BLaER1 treated with 17β-estradiol and CSF1 and Interleukin-3, amounts not matched to agents 10 nM and 100 nM (cell line): ENCODE data around the gene PPEF2.

ENCODE experiments used
- H3K27ac ChIP-seq, 11 experiments: shearing (Covaris generic); formaldehyde crosslinking; 2 replicates each; pipeline ENCODE4 v1.8.1; 2022
- H3K27me3 ChIP-seq, 11 experiments: shearing (Covaris generic); formaldehyde crosslinking; 2 replicates each; pipeline ENCODE4 v1.8.1; 2022
- H3K36me3 ChIP-seq, 11 experiments: shearing (Covaris generic); formaldehyde crosslinking; 2 replicates each; pipeline ENCODE4 v1.8.1; 2022
- H3K4me1 ChIP-seq, 10 experiments: shearing (Covaris generic); formaldehyde crosslinking; 2 replicates each; pipeline ENCODE4 v1.8.1; 2022
- H3K4me2 ChIP-seq, 11 experiments: shearing (Covaris generic); formaldehyde crosslinking; 2 replicates each; pipeline ENCODE4 v1.8.1; 2022
- H3K4me3 ChIP-seq, 10 experiments: shearing (Covaris generic); formaldehyde crosslinking; 2 replicates each; pipeline ENCODE4 v1.8.1; 2022
- H3K9ac ChIP-seq, 11 experiments: shearing (Covaris generic); formaldehyde crosslinking; 2 replicates each; pipeline ENCODE4 v1.8.1; 2022
- H3K9me3 ChIP-seq, 11 experiments: shearing (Covaris generic); formaldehyde crosslinking; replicated peaks in 1 of 11; 2 replicates each; pipeline ENCODE4 v1.8.1; 2022
- H4K20me1 ChIP-seq, 11 experiments: shearing (Covaris generic); formaldehyde crosslinking; 2 replicates each; pipeline ENCODE4 v1.8.1; 2022
- Cebpa-rat ChIP-seq, 11 experiments: shearing (Covaris generic); IDR thresholded peaks; 2 replicates each; pipeline ENCODE4 v1.8.1; 2022

PPEF2 gene

DNA sequence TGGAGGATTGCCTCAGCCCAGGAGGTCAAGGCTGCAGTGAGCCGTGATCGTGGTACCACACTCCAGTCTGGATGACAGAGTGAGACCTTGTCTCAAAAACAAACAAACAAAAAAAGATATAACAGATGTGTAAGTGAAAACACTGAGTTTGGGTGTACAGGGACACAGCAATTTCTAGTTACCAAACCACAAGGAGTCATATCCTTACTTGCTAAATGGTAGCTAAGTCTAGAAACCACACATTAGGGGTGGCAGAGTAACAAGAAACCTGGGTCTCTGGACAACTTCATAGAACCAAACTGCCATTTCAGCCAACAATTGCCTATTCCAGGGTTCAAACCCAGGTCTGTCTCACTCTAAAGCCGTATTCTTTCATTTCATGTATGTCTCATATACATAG is 20.8 kb downstream of the PPEF2 start:
- H3K4me3 ChIP-seq: no peak overlapping the region
- no peaks in the 10 kb centered on the region for H3K9me3 ChIP-seq
- no peak overlapping the region for H3K4me2 ChIP-seq
- TF ChIP-seq Cebpa-rat (IDR thresholded peaks at IDR 0.05): no peak
- no peaks in the 10 kb centered on the region for H3K27me3 ChIP-seq
- no peaks in the 10 kb centered on the region for H4K20me1 ChIP-seq
- H3K36me3 ChIP-seq: no peaks in the 10 kb centered on the region
- H3K27ac ChIP-seq: no peak overlapping the region
- H3K4me1 ChIP-seq: no peaks in the 10 kb centered on the region; a peak in 2 of 20 replicates
- no peak overlapping the region for H3K9ac ChIP-seq

DNA sequence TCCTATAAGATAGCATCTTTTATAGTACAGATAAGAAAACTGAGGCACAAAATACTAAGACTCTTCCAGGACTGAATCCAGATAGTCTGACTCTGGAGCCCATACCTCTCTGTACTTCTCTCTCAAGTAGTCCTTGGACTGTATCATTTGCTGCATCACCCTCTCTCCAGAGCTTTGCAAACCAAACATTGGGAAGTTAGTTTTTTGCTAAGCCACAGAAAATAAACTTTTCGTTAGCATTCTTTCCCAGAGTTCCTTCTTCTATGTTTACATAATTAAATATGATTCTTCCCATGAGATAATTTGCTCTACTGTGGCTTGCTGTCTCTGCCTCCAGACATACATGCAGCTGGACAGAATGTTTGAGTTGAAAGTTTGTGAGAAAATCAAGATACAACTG is 22.0 kb downstream of the PPEF2 start:
- Histone ChIP-seq H3K36me3 (no peaks in the 10 kb centered on the region), H3K27me3 (no peaks in the 10 kb centered on the region), H3K9me3 (no peaks in the 10 kb centered on the region), H3K27ac (no peak overlapping the region), H3K9ac (no peak overlapping the region), H3K4me1 (no peaks in the 10 kb centered on the region; a peak in 2 of 20 replicates), H3K4me2 (no peak overlapping the region), H3K4me3 (no peak overlapping the region), H4K20me1 (no peaks in the 10 kb centered on the region)
- TF ChIP-seq Cebpa-rat (IDR thresholded peaks at IDR 0.05): no peak

- Histone ChIP-seq H3K4me1 (no peaks in the 10 kb centered on the region; a peak in 2 of 20 replicates), H3K4me3 (no peak overlapping the region), H3K4me2 (no peak overlapping the region), H3K27ac (no peak overlapping the region), H3K9me3 (no peaks in the 10 kb centered on the region), H3K36me3 (no peaks in the 10 kb centered on the region), H4K20me1 (no peaks in the 10 kb centered on the region), H3K27me3 (no peaks in the 10 kb centered on the region), H3K9ac (no peak overlapping the region)
- TF ChIP-seq Cebpa-rat (IDR thresholded peaks at IDR 0.05): no peak
Observed at GRCh38 chr4:75878246-75878756, 24.0 kb downstream of the PPEF2 start.

DNA sequence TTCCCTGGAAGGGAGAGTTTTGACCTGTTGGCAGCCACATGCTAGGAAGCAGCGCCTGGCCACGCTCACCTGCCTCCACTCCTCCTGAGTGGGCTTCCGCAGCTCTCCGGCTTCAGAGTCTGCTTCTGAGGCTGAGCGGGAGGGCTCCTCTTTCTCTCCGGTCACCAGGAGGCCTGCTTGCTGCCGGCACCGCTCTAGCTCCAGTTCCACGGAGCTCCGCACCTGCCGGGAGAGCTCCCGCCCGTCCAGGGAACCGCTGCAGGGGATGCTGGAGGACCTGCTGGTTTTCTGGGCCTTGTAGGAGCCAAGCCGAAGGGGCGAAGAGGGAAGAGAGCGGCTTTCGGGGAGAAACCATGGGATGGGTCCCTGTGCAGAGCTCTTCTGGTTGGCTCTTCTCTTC is 26.0 kb downstream of the PPEF2 start:
- Histone ChIP-seq H3K4me3 (no peak overlapping the region), H3K4me2 (no peak overlapping the region), H3K9ac (no peak overlapping the region), H4K20me1 (no peaks in the 10 kb centered on the region), H3K9me3 (no peaks in the 10 kb centered on the region), H3K4me1 (no peaks in the 10 kb centered on the region; a peak in 2 of 20 replicates), H3K36me3 (no peaks in the 10 kb centered on the region), H3K27me3 (no peaks in the 10 kb centered on the region), H3K27ac (no peak overlapping the region)
- no peak for TF ChIP-seq Cebpa-rat (IDR thresholded peaks at IDR 0.05)

DNA sequence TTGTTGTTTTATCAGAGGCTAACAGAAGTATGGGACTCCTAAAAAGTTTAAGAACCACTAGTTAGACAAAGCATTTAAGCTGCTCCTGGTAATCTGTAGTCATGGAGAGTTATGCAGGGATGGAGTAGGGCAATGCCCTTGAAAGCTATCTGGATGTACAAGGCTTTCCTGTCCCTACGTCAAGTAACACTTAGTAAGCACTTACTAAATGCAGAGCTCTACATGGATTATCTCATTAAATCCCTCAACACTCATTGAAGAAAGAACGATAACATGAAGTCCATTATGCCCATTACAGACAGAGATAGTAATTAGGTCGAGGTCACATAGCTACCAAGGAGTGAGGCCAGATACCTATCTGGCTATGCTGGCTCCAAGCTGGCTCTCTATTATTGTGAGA is 33.2 kb downstream of the PPEF2 start:
- TF ChIP-seq Cebpa-rat (IDR thresholded peaks at IDR 0.05): no peak
- no peak overlapping the region for H3K9ac ChIP-seq
- H3K4me3 ChIP-seq: no peak overlapping the region
- H3K4me1 ChIP-seq: no peaks in the 10 kb centered on the region
- H3K36me3 ChIP-seq: no peaks in the 10 kb centered on the region
- H3K4me2 ChIP-seq: no peak overlapping the region
- no peaks in the 10 kb centered on the region for H3K27me3 ChIP-seq
- H3K9me3 ChIP-seq: no peaks in the 10 kb centered on the region
- no peaks in the 10 kb centered on the region for H4K20me1 ChIP-seq
- no peak overlapping the region for H3K27ac ChIP-seq

DNA sequence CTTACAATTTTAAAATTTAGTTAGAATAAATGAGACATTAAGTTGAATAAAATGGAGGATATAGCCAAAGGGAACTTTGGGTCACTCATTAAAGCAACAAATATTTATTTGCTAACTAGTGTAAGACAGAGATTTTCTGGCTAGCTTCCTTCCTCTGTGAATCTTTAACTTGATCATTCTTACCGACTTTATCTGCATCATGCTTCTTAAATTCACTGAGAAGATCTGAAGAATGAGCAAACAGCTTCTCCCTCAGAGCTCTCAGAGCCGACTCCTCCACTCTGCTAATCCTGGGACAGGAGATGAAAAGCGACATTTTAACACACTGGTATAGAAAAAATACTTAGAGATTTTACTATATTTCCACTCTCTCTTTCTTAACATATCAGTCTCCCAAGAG is 35.1 kb downstream of the PPEF2 start:
- Histone ChIP-seq H3K27ac (no peak overlapping the region), H3K36me3 (no peaks in the 10 kb centered on the region), H3K27me3 (no peaks in the 10 kb centered on the region), H4K20me1 (no peaks in the 10 kb centered on the region), H3K9me3 (peaks cover 0 to 5% (median 0%) of the 10 kb centered on the region in 11 experiments; a peak in 1 of 22 replicates), H3K4me3 (no peak overlapping the region), H3K9ac (no peak overlapping the region), H3K4me2 (no peak overlapping the region), H3K4me1 (no peaks in the 10 kb centered on the region)
- TF ChIP-seq Cebpa-rat (IDR thresholded peaks at IDR 0.05): no peak

DNA sequence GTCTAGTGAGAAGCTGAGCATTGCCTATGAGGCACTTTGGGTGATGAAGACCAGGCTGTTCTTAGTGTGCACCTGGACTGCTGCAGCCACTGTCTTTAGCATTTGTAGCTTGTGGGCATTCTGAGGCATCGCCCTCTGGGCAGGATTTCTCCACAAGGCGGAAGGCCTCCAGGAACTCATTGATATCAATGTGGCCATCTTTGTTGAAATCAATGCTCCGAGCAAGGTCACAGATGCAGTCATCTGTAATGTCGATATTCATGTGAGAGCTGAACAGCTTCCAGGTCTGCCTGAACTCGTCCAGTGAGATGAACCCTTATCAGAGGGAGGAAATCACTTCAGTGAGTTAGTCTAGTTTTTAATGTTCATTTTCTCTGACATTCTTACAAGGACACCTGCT is 41.6 kb downstream of the PPEF2 start:
- Histone ChIP-seq H3K9ac (no peak overlapping the region), H3K27ac (no peak overlapping the region), H3K36me3 (no peaks in the 10 kb centered on the region), H3K4me1 (no peaks in the 10 kb centered on the region), H3K4me2 (no peak overlapping the region), H3K27me3 (no peaks in the 10 kb centered on the region), H3K9me3 (peaks cover 0 to 5% (median 0%) of the 10 kb centered on the region in 11 experiments; a peak in 1 of 22 replicates), H3K4me3 (no peak overlapping the region), H4K20me1 (no peaks in the 10 kb centered on the region)
- no peak for TF ChIP-seq Cebpa-rat (IDR thresholded peaks at IDR 0.05)

GRCh38 chr4:75858721-75859120 is 43.5 kb downstream of the PPEF2 start:
- no peaks in the 10 kb centered on the region for H3K27me3 ChIP-seq
- no peak overlapping the region for H3K4me2 ChIP-seq
- no peak for TF ChIP-seq Cebpa-rat (IDR thresholded peaks at IDR 0.05)
- H3K9ac ChIP-seq: no peak overlapping the region
- H3K4me1 ChIP-seq: no peaks in the 10 kb centered on the region
- H4K20me1 ChIP-seq: no peaks in the 10 kb centered on the region
- H3K27ac ChIP-seq: no peak overlapping the region
- no peak overlapping the region for H3K4me3 ChIP-seq
- H3K9me3 ChIP-seq: peaks cover 0 to 5% (median 0%) of the 10 kb centered on the region in 11 experiments; a peak in 1 of 22 replicates
- H3K36me3 ChIP-seq: no peaks in the 10 kb centered on the region

DNA sequence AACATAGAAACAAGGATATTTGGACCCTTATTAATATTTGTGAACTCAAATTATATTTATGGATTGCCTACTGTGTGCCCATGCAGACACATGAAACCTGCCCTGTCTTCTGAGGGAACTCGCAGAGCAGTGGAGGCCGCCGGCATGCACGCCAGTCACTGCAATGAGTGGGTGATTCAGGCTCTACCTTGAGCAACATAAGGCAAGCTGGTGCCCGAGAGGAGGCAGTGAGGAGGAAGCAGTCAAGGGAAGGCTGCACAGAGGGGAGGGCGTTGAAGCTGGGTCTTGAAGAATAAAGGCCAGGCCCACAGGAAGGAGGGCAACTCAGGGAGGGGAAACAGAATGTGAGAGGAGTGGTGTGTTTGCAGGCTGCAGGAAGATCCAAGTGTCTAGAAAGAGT is 52.8 kb downstream of the PPEF2 start:
- H3K4me2 ChIP-seq: peak overlapping the region in 8 of 11 experiments; percentile 5 to 43 (median 18); a peak in 10 of 22 replicates

DNA sequence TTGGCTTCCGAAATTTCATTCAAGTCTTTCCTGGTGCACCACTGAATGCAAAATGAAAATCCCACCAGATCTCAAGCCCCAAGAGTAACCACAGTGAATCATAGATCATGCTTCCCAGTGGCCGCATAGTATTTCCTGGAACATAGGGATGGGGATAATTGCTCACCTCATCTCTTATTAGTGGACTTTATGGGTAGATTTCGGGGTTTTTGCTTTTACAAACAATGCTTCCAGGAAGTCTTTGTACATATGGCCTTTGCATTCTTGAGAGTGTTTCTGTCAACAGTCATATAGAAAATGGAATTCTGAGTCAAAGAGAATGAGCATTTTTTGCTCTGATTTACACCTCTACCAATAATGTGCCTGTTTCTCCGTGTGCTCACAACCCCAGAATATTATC is 53.4 kb downstream of the PPEF2 start:
- Histone ChIP-seq H3K36me3 (no peaks in the 10 kb centered on the region), H3K4me3 (no peak overlapping the region), H3K27me3 (no peaks in the 10 kb centered on the region), H3K9ac (no peak overlapping the region), H3K4me2 (peak overlapping the region in 5 of 11 experiments; percentile 19 to 61 (median 31); a peak in 7 of 22 replicates), H3K4me1 (peaks cover 8 to 27% (median 18%) of the 10 kb centered on the region in 10 experiments; a peak in 18 of 20 replicates), H4K20me1 (no peaks in the 10 kb centered on the region), H3K27ac (peak overlapping the region in 2 of 11 experiments; percentile 20 to 30; a peak in 2 of 22 replicates), H3K9me3 (no peaks in the 10 kb centered on the region)
- no peak for TF ChIP-seq Cebpa-rat (IDR thresholded peaks at IDR 0.05)

More for the DNA sequence above, 52.8 kb downstream of the PPEF2 start:
- Histone ChIP-seq H3K27me3 (no peaks in the 10 kb centered on the region), H3K4me1 (peaks cover 8 to 21% (median 17%) of the 10 kb centered on the region in 10 experiments; a peak in 18 of 20 replicates), H3K27ac (peak overlapping the region in 1 of 11 experiments; percentile 9; a peak in 1 of 22 replicates), H4K20me1 (no peaks in the 10 kb centered on the region), H3K4me3 (no peak overlapping the region), H3K36me3 (no peaks in the 10 kb centered on the region), H3K9ac (peak overlapping the region in 2 of 11 experiments; percentile 7 to 10; a peak in 1 of 22 replicates), H3K9me3 (no peaks in the 10 kb centered on the region)
- no peak for TF ChIP-seq Cebpa-rat (IDR thresholded peaks at IDR 0.05)
